ENCODE results near the gene PRUNE2.

- TF ChIP-seq EP300 (IDR thresholded peaks at IDR 0.05) = no peak
- TF ChIP-seq, protein P1, sequence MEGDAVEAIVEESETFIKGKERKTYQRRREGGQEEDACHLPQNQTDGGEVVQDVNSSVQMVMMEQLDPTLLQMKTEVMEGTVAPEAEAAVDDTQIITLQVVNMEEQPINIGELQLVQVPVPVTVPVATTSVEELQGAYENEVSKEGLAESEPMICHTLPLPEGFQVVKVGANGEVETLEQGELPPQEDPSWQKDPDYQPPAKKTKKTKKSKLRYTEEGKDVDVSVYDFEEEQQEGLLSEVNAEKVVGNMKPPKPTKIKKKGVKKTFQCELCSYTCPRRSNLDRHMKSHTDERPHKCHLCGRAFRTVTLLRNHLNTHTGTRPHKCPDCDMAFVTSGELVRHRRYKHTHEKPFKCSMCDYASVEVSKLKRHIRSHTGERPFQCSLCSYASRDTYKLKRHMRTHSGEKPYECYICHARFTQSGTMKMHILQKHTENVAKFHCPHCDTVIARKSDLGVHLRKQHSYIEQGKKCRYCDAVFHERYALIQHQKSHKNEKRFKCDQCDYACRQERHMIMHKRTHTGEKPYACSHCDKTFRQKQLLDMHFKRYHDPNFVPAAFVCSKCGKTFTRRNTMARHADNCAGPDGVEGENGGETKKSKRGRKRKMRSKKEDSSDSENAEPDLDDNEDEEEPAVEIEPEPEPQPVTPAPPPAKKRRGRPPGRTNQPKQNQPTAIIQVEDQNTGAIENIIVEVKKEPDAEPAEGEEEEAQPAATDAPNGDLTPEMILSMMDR (IDR thresholded peaks at IDR 0.05) = no peak
Observed at GRCh38 chr9:76657265-76657664, 248.6 kb downstream of the PRUNE2 start.
